Activated CD4-positive, alpha-beta T cell treated with anti-CD3 and anti-CD28 coated beads for 4 hours (primary cell): ENCODE results near the gene PDK2.

Experiments
- DNase-seq, 2 donors: peaks; one replicate each; pipeline ENCODE4 v3.0.0-alpha.2; 2020

PDK2 gene

GRCh38 chr17:50153650-50154575 is 58.8 kb downstream of the PDK2 start:
- no peak for DNase-seq

GRCh38 chr17:50154604-50155003 is 59.5 kb downstream of the PDK2 start:
- DNase-seq, result no peak

GRCh38 chr17:50155115-50155819 is 60.1 kb downstream of the PDK2 start:
- no peak for DNase-seq

GRCh38 chr17:50157891-50158290 is 62.7 kb downstream of the PDK2 start:
- no peak for DNase-seq

GRCh38 chr17:50161023-50161910 is 66.1 kb downstream of the PDK2 start:
- DNase-seq, result peak; percentile 95
